ENCODE data around the gene NEXN.
"Not testable (repeated sequence)": the region's sequence is repeated elsewhere in the genome, so short reads cannot be mapped to it uniquely, and the experiment has no call there.

The NEXN gene

DNA sequence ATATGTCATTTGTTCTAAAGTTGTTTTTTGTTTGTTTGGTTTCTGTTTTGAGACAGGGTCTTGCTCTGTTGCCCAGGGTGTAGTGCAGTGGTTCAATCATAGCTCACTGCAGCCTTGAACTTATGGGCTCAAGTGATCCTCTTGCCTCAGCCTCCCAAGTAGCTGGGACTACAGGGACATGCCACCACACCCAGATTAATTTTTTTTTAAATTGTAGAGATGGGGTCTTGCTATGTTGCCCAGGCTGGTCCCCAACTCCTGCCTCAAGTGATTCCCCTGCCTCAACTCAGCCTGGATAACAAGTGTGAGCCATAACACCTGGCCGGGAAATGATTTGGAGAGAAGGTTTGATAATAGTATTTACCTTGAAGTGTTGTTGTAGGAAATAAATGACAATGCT, 18.2 kb downstream of the NEXN start:
- no peak for DNase-seq

GRCh38 chr1:77910116-77910515, 21.7 kb downstream of the NEXN start:
- DNase-seq, result no peak

DNA sequence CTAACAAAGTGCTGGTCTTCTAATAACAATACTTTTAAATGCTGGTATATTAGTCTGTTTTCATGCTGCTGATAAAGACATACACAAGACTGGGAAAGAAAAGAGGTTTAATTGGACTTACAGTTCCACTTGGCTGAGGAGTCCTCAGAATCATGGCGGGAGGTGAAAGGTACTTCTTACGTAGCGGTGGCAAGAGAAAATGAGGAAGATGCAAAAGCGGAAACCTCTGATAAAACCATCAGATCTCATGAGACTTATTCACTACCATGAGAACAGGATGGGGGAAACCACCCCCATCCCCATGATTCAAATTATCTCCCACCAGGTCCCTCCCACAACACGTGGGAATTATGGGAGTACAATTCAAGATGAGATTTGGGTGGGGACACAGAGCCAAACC, 30.5 kb downstream of the NEXN start:
- not testable (repeated sequence) for DNase-seq

DNA sequence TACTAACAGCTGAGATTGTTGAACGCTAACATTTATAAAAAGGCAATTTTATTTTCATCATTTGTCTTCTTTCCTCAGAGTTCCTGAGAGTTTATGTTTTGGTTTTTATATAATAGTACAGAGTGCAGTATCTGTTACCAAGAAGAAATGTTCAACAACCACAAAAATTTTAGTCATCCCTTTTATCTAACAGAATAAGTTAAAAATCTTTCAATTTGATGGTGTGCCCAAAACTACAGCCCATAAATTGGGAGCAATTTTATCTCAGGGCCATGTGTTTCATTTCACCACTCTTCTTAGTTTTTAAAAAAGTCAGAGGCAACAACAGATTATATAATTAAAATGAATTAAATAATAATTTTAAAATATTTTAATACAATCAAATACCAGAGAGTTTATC, 37.1 kb downstream of the NEXN start:
- no peak for DNase-seq

DNA sequence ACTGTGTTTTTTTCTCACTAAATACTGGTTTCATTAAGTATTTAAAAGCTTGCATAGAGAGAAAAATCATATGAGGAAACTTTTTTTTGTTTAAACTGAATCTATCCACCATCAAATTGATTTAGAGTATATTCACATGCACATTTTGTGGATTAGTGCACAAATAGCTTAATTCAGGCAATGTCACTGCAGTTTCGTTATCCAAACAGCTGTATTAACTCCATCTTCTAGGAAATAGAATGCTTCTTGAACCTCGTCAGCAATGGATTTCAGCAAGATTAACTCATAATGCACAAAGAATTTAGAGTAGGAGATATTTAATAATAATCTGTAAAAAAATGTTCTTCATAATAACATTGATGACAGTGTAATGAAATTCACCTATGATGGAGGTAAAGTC, 37.5 kb downstream of the NEXN start:
- no peak for DNase-seq

- no peak for DNase-seq
Measured at GRCh38 chr1:77926561-77927357, 38.3 kb downstream of the NEXN start.

GRCh38 chr1:77927414-77927813, 39.0 kb downstream of the NEXN start:
- no peak for DNase-seq

DNA sequence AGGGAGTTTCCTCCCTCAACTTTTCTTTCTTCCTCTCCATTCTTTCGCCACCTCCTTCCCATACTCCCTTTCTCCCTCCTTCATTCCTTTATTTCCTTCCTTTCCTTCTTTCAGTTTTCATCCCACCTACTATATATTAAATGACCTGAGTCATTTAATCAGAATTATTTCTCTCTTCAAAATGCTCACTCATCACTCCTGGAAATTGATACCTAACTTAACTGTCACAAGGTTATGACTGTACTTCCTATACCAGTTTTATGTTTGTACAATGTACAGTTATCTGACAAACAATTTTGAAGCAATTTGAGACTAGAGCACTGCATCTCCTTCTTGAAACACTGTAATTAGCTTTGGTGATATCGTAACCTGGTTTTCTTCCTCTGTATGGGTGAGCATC, 41.4 kb downstream of the NEXN start:
- no peak for DNase-seq

DNA sequence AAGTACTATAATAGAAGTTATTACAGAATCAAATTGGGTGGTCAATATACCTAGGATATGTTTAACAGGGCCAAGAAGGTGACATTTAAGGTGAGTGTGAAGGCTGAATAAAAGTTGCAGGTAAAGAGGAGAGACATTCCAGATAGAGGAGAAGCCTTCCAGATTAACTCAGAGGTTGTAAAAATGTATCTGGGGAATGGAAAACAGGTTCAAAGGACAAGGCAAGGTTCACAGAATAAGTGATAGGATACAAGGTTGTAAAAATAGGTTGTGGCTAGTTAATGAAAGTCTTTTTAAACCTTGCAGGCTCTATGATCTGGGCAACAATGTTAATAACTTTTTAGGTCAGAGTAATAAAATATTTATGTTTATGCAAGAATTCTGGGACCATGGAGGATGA, 50.2 kb downstream of the NEXN start:
- no peak for DNase-seq

- no peak for DNase-seq
Measured at GRCh38 chr1:77940921-77941570, 52.6 kb downstream of the NEXN start.

DNA sequence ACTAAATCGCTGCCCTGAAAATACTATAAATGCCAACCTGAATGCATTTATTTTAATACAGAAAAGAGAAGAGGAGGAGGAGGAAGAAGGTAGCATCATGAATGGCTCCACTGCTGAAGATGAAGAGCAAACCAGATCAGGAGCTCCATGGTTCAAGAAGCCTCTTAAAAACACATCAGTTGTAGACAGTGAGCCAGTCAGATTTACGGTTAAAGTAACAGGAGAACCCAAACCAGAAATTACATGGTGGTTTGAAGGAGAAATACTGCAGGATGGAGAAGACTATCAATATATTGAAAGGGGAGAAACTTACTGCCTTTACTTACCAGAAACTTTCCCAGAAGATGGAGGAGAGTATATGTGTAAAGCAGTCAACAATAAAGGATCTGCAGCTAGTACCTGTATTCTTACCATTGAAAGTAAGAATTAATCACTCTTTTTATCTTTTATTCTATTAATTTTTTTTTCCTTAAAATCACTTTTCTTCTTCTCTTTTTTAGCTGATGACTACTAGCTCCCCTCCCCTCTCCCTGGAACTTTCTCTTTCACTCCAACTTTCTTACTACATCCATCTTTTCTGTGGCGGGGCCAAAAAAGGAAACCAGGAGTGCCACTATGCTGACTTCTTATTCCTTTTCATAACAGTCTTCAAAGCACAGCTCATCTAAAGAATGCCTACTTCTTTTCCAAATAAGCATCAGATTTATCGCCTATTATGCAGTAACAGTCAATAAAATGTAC, 54.1 kb downstream of the NEXN start:
- no peak for DNase-seq

- DNase-seq, result no peak
Measured at GRCh38 chr1:77945345-77945744, 56.9 kb downstream of the NEXN start.

DNA sequence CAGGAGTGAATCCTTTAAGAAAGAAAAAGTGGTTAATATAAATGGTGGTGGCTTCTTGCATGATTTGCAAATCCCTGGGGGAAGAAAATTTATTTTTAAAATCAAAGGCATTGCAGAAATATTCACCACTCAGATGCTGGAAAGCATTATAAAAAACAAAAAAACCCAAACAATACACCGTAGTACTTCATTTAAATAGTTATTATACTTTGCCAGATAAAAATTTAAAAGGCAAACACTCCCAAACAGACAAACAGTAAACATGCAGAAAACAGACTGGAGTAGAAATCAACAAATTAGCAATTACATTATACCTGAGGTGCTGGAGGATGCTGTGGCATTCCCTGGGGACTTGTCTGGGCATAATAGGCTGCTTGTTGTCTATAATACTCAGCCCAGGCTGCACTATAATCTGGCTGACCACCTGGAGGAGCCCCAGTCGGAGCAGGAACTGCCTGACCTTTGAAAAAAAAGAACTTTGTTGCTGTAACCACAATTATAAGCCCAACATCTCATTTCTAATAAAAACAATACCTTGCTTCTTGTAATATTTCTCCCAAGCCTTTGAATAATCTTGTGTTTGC, 60.5 kb downstream of the NEXN start:
- no peak for DNase-seq

- DNase-seq, result no peak
Measured at GRCh38 chr1:77950873-77951272, 62.4 kb downstream of the NEXN start.

DNA sequence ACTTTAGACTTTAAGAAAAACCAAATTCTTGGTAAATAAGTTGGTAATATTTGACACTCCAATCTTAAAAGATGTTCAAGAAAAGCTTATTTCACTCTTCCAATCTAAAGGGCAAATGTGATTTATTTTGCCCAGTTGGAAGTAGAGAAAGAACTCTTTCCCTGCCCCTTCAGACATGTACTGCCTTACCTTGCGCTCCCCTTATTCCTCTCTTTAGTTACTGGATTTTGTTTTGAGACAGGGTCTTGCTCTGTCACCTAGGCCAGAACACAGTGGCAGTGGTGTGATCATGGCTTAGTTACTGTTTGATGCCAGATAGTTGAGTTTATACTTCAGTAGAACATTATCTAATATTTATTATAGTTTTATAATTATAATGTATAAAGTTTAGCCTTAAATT, 62.9 kb downstream of the NEXN start:
- no peak for DNase-seq

DNA sequence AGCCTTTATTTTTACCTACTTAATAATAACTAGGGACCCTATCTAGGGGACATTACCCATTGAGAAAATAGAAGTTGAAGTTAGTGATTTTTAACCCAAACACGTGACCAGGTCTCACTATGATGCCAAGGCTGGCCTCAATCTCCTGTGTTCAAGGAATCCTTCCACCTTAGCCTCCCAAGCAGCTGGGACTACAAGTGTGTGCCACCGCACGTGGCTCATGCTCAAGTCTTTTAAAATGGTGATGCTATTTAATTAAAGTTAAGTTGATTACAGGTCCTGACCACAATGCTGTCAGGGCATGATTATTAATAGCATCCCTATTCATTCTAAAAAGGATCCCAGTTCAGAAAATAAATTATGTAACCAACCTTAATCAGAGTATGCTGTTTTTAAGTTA, 65.5 kb downstream of the NEXN start:
- DNase-seq, result no peak

- DNase-seq, result no peak
Measured at GRCh38 chr1:77954521-77954920, 66.1 kb downstream of the NEXN start.

DNA sequence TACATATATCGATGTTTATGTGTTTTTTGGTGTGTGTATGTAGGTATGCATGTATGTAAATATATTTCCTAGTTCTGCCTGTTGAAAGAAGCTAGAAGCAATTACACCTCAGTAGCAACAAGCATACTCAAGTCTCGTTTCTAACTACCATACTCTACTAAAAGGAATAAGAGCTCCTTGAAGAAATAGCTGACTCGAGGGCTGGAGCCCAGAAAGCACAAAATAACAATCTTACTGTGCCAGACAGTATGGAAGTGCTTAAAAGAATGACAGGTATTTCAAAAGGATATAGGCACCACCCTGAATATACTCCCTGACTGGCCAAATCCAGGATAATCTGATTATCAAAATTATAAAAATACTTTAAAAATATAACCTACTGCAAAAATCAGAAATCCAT, 67.3 kb downstream of the NEXN start:
- DNase-seq, result no peak

- no peak for DNase-seq
Measured at GRCh38 chr1:77956464-77956863, 68.0 kb downstream of the NEXN start.

DNA sequence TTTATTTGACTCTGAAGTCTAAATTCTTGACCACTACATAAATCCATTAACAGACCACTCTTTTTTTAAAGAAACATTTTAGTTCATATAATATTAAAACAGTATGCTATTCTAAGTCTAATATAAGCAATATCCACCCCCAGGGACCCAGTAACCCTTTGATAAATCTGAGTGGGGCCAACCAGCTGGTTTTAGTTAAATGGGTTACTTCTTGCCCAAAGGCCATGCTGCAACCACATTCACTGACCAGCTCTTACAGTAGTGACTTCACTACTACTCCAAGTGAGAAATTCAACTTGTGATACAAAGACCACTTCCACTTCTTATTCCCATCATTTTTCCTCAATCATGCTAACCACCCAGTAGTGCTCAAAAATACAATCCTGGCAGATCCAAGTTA, 70.0 kb downstream of the NEXN start:
- no peak for DNase-seq

DNA sequence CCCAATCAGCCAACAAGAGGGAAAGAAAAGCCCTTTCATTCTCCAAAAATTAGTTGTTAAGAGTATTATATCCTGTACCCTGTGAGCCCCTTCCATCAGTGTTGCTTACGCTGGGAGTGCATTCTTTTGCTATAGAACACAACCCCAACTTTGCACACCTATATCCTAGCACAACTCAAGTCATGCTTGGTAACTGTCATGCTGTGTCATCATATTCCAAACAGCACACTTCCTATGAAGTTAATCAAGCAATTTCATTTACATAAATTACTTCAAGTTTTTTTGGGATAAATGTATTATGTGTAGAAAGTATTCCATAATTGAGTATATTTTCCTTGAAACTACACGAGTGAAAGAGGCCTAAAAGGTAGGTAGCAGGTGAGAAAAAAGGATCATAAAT, 70.4 kb downstream of the NEXN start:
- no peak for DNase-seq

DNA sequence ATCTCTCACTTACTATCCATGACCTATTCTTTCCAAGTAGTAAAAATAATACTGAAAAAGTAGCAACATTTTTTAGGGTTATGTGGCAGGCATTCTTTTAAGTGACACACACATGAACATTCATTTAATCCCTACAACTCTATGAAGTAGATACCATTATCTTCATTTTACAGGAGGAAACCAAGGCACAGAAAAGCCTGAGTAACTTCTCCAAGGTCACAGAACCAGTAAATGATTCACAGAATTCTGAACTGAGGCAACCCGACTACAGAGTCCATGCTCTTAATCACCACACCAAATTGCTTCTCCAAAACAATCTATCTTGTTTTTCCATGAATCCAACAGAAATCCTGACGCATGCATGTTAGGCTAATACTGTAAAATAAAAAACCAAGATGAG, 73.0 kb downstream of the NEXN start:
- no peak for DNase-seq

DNA sequence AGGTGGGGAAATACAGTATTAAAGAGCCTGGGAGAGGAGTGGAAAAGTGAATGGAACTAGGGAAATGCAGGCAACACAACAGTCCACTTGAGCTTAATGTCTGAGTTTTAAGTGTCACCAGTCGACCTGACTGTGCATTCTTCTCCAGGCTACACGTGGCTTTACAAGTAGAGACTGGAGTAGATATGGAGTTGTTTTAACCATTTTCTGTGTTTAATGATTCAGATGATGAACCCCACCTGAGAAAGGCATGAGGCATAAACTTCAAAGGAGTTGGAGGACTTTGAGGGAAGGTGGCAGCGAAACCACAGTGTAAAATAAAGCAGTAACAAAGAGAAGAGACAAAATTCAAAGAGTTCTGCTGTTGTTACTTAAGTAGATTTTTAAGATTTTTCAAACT, 77.9 kb downstream of the NEXN start:
- no peak for DNase-seq

DNA sequence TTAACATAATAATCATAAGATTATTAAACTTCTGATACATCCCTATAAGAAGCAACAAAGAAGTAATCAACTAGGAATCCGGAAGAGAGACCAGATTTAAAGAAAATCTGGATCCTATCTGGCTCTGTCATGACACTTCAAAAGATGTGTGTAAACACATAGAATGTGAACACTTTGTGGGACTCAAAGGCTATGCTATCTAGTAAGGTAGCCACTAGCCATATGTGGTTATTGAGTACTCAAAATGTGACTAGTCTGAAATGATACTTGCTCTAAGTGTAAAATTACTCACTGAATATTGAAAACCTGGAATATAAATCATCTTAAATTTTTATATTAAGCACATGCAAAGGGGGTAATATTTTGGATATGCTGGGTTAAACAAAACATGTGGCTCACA, 81.8 kb downstream of the NEXN start:
- no peak for DNase-seq

Measured in stimulated activated CD4-positive, alpha-beta T cell treated with anti-CD3 and anti-CD28 coated beads, Interleukin-2, amount 100 ng/mL, for 48 hours (primary cell).